Measurements from ENCODE around the gene SGTA. TPM values are rescaled to one million over a fixed set of nuclear protein-coding genes. Genes with fewer than 3 reads are reported as not detected.
A peak's percentile ranks its signal among the peaks of the same experiment; 100 is the strongest.

The SGTA gene
- total and polyA plus RNA-seq, 2 donors from 2014 or later, result 50.4 to 66.2 TPM

GRCh38 chr19:2803486-2804155 is 20.5 kb upstream of the SGTA start:
- intact Hi-C loops (cut with DNase I), result no loop called here
- Histone ChIP-seq H3K4me1 (ENCODE audit: control insufficient read depth in 2 of 3, insufficient read depth in 2 of 3, low read depth in 1 of 3, low read length in 3 of 3) (no peaks in the 10 kb centered on the region), H3K27ac (ENCODE audit: low read depth in 2 of 2, low read length in 2 of 2) (no peak overlapping the region), H3K27me3 (ENCODE audit: control insufficient read depth, insufficient read depth, low read length) (no peaks in the 10 kb centered on the region), H3K9ac (ENCODE audit: low read length in 3 of 3) (no peak overlapping the region), H3K4me3 (ENCODE audit: low read length in 3 of 3) (no peak overlapping the region), H3K36me3 (ENCODE audit: control insufficient read depth in 2 of 3, insufficient read depth in 3 of 3, low read length in 3 of 3) (peaks cover 2 to 3% (median 2%) of the 10 kb centered on the region in 3 donors), H3K9me3 (ENCODE audit: control insufficient read depth in 2 of 3, insufficient read depth in 1 of 3, low read length in 3 of 3) (no peaks in the 10 kb centered on the region)
- DNase-seq, result no peak
- no peak for TF ChIP-seq CTCF (IDR thresholded peaks at IDR 0.05; ENCODE audit: borderline replicate concordance, extremely low read depth, insufficient read depth)
- FAIRE-seq, result no peak

DNA sequence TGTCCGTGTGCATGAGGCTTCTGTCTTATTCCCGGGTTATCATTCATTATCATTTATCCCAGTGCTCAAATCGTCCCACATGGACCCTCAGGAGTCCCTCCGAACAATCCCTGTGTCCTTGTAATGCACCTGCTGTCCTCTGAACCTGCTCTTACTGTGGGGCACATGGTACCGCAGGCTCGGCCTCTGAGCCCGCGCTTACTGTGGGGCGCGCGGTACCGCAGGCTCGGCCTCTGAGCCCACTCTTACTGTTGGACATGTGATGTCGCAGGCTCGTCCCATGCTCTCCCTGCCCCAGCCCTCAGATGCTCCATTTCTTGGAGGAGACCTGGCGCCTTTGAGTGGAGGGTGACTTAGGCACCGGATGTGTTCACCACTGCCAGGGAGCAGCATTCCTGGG is 19.8 kb upstream of the SGTA start:
- DNase-seq (no peak), FAIRE-seq (no peak)
- Histone ChIP-seq H3K27ac (ENCODE audit: low read depth in 2 of 2, low read length in 2 of 2) (no peak overlapping the region), H3K27me3 (ENCODE audit: control insufficient read depth, insufficient read depth, low read length) (no peaks in the 10 kb centered on the region), H3K9me3 (ENCODE audit: control insufficient read depth in 2 of 3, insufficient read depth in 1 of 3, low read length in 3 of 3) (no peaks in the 10 kb centered on the region), H3K4me3 (ENCODE audit: low read length in 3 of 3) (no peak overlapping the region), H3K4me1 (ENCODE audit: control insufficient read depth in 2 of 3, insufficient read depth in 2 of 3, low read depth in 1 of 3, low read length in 3 of 3) (no peaks in the 10 kb centered on the region), H3K9ac (ENCODE audit: low read length in 3 of 3) (no peak overlapping the region), H3K36me3 (ENCODE audit: control insufficient read depth in 2 of 3, insufficient read depth in 3 of 3, low read length in 3 of 3) (peaks cover 2 to 3% (median 2%) of the 10 kb centered on the region in 3 donors)
- intact Hi-C loops (cut with DNase I), result no loop called here
- no peak for TF ChIP-seq CTCF (IDR thresholded peaks at IDR 0.05; ENCODE audit: borderline replicate concordance, extremely low read depth, insufficient read depth)

DNA sequence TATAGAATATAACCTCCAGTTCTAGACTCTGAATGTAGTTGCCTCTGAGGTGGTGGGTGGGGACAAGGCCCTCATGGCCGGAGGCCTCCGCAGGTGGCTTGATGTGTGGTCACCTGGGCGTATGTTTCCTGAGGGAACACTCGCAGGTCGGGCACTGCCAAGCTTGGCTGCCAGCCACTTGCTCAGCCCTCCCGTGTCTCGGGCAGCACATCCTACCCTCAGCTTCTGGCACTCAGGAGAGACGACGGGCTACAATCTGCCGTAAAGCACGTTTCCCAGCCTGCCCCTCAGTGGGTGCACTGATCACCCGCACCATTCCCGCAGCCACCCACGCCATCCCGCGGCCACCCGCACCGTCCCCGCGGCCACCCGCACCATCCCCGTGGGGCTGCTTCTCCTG is 17.4 kb upstream of the SGTA start:
- no peaks in the 10 kb centered on the region for H3K27me3 ChIP-seq (ENCODE audit: control insufficient read depth, insufficient read depth, low read length)
- DNase-seq, result peak in 1 of 5 donors; percentile 74
- no peak for TF ChIP-seq CTCF (IDR thresholded peaks at IDR 0.05; ENCODE audit: borderline replicate concordance, extremely low read depth, insufficient read depth)
- no peak overlapping the region for H3K27ac ChIP-seq (ENCODE audit: low read depth in 2 of 2, low read length in 2 of 2)
- no peak overlapping the region for H3K9ac ChIP-seq (ENCODE audit: low read length in 3 of 3)
- no peak for FAIRE-seq
- intact Hi-C loops (cut with DNase I), result no loop called here
- H3K4me1 ChIP-seq (ENCODE audit: control insufficient read depth in 2 of 3, insufficient read depth in 2 of 3, low read depth in 1 of 3, low read length in 3 of 3), result no peaks in the 10 kb centered on the region
- H3K36me3 ChIP-seq (ENCODE audit: control insufficient read depth in 2 of 3, insufficient read depth in 3 of 3, low read length in 3 of 3), result peaks cover 0 to 4% (median 2%) of the 10 kb centered on the region in 3 donors
- H3K9me3 ChIP-seq (ENCODE audit: control insufficient read depth in 2 of 3, insufficient read depth in 1 of 3, low read length in 3 of 3), result no peaks in the 10 kb centered on the region
- no peak overlapping the region for H3K4me3 ChIP-seq (ENCODE audit: low read length in 3 of 3)

Data from kidney (tissue), 14 donors.